GM19468 (cell line): ENCODE measurements around the gene MLST8.

Source experiments
- ATAC-seq: cut with Tn5 transposase; IDR thresholded peaks from one replicate; pipeline ENCODE4 v1.9.1; 2021; ENCODE audit warnings: mild to moderate bottlenecking, moderate library complexity, moderate number of reproducible peaks; ENCODE audit not compliant: unreplicated experiment; ENCODE audit errors: extremely low read depth

The MLST8 gene

GRCh38 chr16:2228161-2228824, 23.0 kb downstream of the MLST8 start:
- no peak for ATAC-seq

DNA sequence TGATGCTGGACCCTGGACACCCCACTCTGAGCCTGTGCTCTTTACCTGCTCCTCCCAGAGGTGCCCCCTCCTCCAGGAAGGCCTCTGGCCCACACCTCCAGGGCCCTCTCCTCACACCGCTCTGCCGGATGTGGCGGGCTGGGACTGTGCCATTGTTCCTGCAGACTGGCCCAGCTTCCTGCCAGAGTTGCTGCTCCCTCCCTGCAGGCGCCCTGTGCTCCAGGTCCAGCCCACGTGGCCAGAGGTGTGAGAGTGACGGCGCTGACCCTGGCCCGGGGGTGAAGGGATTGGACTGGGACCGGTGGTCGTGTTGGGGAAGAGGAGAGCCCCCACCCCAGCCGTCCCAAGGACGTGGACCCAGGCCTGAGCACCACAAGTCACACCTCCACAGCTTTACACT, 23.8 kb downstream of the MLST8 start:
- no peak for ATAC-seq

GRCh38 chr16:2229632-2230250, 24.5 kb downstream of the MLST8 start:
- ATAC-seq: no peak

DNA sequence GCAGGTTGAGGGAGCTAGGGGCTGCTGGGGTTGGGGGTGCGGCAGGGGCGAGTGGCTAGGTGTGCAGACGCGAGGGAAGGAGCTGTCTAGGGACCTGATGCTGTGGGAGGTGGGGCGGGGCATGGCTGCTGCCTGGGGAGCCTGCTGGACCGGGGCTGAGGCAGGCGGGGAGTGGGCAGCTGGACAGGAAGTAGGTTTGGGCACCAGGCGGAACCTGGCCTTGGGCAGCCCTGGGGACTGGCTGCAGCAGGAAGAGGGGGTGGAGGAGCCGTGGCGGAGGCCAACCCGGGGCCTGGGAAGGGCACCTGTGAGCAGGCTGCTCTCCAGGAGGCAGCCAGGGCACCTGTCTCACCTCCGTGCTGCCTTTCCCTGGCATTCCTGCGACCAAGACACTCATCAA, 25.1 kb downstream of the MLST8 start:
- no peak for ATAC-seq

GRCh38 chr16:2231016-2231931, 26.0 kb downstream of the MLST8 start:
- no peak for ATAC-seq

- no peak for ATAC-seq
Observed at GRCh38 chr16:2232094-2232990, 27.1 kb downstream of the MLST8 start.

GRCh38 chr16:2233046-2233775, 28.0 kb downstream of the MLST8 start:
- ATAC-seq: no peak

- no peak for ATAC-seq
Observed at GRCh38 chr16:2233872-2234812, 28.9 kb downstream of the MLST8 start.

GRCh38 chr16:2234813-2235170, 29.5 kb downstream of the MLST8 start:
- ATAC-seq: no peak

DNA sequence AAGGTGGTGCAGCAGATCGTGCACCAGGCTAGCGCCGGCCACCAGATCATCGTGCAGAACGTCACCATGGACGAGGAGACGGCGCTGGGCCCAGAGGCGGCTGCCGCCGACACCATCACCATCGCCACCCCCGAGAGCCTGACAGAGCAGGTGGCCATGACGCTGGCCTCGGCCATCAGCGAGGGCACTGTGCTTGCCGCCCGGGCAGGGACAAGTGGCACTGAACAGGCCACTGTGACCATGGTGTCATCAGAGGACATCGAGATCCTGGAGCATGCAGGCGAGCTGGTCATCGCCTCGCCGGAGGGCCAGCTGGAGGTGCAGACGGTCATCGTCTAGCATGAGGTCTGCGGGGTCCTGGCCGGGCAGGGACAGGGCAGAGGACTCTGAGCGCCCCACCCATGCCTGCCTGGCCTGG, 30.0 kb downstream of the MLST8 start:
- no peak for ATAC-seq

DNA sequence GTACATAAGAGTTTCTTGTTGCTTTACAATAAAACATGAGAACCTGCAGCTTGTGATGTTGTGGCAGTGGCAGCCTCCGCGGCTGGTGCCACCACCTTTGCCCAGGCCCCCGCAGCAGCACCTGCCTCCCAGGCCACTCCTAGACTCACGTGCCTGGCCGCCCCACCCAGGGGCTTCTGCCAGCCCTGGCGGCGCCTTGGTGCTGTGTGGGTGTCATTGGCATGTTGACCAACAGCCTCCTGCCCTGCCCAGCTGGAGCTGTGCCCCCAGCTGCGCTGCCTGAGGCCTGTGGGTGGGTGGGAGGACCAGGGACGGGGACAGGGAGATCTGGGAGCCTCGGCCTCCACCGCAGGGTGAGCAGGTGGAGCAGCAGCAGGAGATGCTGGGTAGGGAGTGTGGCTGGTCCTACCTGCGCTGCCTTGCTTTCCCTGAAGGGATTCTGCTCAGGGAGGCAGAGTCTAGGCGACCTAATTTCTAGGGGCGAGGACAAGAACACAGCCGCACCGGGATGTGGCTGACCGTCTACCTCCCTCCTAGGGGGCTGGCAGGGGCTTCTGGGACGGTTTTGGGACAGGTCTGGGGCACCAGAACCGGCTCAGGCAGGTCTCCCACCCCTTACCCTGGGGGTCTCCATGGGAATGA, 30.6 kb downstream of the MLST8 start:
- no peak for ATAC-seq

DNA sequence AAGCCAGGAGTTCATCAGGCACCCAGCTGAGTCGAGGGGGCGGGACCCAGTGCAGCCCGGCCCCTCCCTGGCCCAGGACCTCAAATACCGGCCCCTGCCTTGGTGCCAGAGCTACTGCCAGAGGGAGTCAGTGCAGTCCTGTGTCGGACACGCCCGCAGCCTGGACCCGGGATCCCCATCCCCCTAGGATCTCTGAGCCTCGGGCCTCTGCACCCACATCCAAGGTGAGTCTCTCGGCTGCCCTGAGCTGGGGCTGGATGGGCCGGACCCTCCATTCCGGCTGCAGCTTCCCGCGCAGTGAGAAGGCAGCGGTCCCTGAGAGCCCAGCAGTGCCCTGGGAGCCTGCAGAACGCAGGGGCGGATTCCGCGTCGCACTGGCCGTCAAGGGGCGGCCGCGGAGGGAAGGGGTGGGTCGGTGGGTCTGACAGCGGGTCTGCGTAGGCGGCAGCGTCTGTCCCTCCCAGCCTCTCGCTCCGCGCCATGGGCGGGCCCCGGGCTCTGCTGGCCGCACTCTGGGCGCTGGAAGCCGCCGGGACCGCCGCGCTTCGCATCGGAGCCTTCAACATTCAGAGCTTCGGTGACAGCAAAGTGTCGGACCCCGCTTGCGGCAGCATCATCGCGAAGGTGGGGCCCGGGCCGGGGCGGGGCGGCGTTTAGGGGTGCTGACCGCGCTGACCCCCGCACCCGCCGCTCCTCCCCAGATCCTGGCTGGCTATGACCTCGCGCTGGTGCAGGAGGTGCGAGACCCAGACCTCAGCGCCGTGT, 31.3 kb downstream of the MLST8 start, which contains the start of gene DNASE1L2:
DNASE1L2 (plus strand) TSS at position 108 of the 765 bp plus-strand sequence; CDS start at position 481, 373 bp downstream.
- no peak for ATAC-seq

DNA sequence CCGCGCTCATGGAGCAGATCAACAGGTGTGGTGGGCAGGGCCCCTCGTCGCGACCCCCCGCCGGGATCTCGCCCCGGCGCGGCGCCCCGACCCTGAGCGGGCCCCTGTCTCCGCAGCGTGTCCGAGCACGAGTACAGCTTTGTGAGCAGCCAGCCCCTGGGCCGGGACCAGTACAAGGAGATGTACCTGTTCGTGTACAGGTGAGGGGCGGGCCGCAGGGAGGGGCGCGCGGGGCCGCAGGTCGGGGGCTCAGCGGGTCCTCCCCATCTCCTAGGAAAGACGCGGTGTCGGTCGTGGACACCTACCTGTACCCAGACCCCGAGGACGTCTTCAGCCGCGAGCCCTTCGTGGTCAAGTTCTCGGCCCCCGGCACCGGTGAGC, 31.8 kb downstream of the MLST8 start:
- ATAC-seq: no peak

- no peak for ATAC-seq
Observed at GRCh38 chr16:2237493-2238149, 32.4 kb downstream of the MLST8 start.

GRCh38 chr16:2238150-2238837, 33.0 kb downstream of the MLST8 start:
- no peak for ATAC-seq
